ENCODE measurements around the gene INTS7. TPM values are rescaled to one million over a fixed set of nuclear protein-coding genes. Genes with fewer than 3 reads are reported as not detected.

Gene INTS7
- polyA plus RNA-seq, 1 donor (not counting 4 experiments of a cell fraction or from before 2014, with no cell fraction given) = 27.2 TPM

- DNase-seq (ENCODE audit: low read depth, low spot score) = no peak
- dilution Hi-C loops (cut with MboI; ENCODE audit: extremely low pct_ligation_motif_present, low sequenced_read_pairs) = no loop called here
- Histone ChIP-seq H2AFZ (ENCODE audit: control insufficient read depth, low read length) (no peak overlapping the region), H3K9ac (ENCODE audit: control insufficient read depth, extremely low read depth, insufficient read depth, low read length) (no peak overlapping the region), H3K9me1 (ENCODE audit: control insufficient read depth, extremely low read depth, insufficient read depth, low read length) (no peaks in the 10 kb centered on the region), H3K36me3 (ENCODE audit: control insufficient read depth in 2 of 2, extremely low read depth in 1 of 2, insufficient read depth in 2 of 2, low read length in 2 of 2) (no peaks in the 10 kb centered on the region), H3K4me3 (ENCODE audit: control insufficient read depth in 2 of 3, extremely low read depth in 1 of 3, insufficient read depth in 2 of 3, low read depth in 1 of 3, low read length in 3 of 3) (no peak overlapping the region), H3K9me3 (ENCODE audit: control insufficient read depth, low read depth, low read length) (no peaks in the 10 kb centered on the region), H3K27ac (ENCODE audit: control insufficient read depth, insufficient read depth, low read length) (no peak overlapping the region), H3K4me2 (ENCODE audit: control insufficient read depth, extremely low read depth, insufficient read depth, low read depth, low read length) (no peak overlapping the region), H4K20me1 (ENCODE audit: control insufficient read depth, extremely low read depth, insufficient read depth, low read length) (no peaks in the 10 kb centered on the region), H3K4me1 (ENCODE audit: control insufficient read depth, extremely low read depth, insufficient read depth, low read length) (no peaks in the 10 kb centered on the region), H3K79me2 (ENCODE audit: control insufficient read depth, insufficient read depth, low read length) (no peaks in the 10 kb centered on the region), H3K27me3 (ENCODE audit: control insufficient read depth, extremely low read depth, insufficient read depth, low read length) (peaks cover 4% of the 10 kb centered on the region)
- no peak for FAIRE-seq
- TF ChIP-seq CTCF (optimal IDR thresholded peaks at IDR 0.05 in 1 of 3, IDR thresholded peaks at IDR 0.05 in 1 of 3, conservative IDR thresholded peaks at IDR 0.05 in 1 of 3; ENCODE audit: extremely low read depth in 1 of 3, insufficient read depth in 2 of 3, low read length in 3 of 3) (no peak), EZH2 (IDR thresholded peaks at IDR 0.05; ENCODE audit: low read length) (no peak)
Measured at GRCh38 chr1:211910113-211910884, 125.1 kb downstream of the INTS7 start.

- Histone ChIP-seq H3K9me1 (ENCODE audit: control insufficient read depth, extremely low read depth, insufficient read depth, low read length) (no peaks in the 10 kb centered on the region), H3K4me1 (ENCODE audit: control insufficient read depth, extremely low read depth, insufficient read depth, low read length) (no peaks in the 10 kb centered on the region), H3K9ac (ENCODE audit: control insufficient read depth, extremely low read depth, insufficient read depth, low read length) (no peak overlapping the region), H3K4me3 (ENCODE audit: control insufficient read depth in 2 of 3, extremely low read depth in 1 of 3, insufficient read depth in 2 of 3, low read depth in 1 of 3, low read length in 3 of 3) (no peak overlapping the region), H3K9me3 (ENCODE audit: control insufficient read depth, low read depth, low read length) (no peaks in the 10 kb centered on the region), H3K27me3 (ENCODE audit: control insufficient read depth, extremely low read depth, insufficient read depth, low read length) (peaks cover 4% of the 10 kb centered on the region), H3K4me2 (ENCODE audit: control insufficient read depth, extremely low read depth, insufficient read depth, low read depth, low read length) (no peak overlapping the region), H3K36me3 (ENCODE audit: control insufficient read depth in 2 of 2, extremely low read depth in 1 of 2, insufficient read depth in 2 of 2, low read length in 2 of 2) (no peaks in the 10 kb centered on the region), H4K20me1 (ENCODE audit: control insufficient read depth, extremely low read depth, insufficient read depth, low read length) (no peaks in the 10 kb centered on the region), H2AFZ (ENCODE audit: control insufficient read depth, low read length) (no peak overlapping the region), H3K79me2 (ENCODE audit: control insufficient read depth, insufficient read depth, low read length) (no peaks in the 10 kb centered on the region), H3K27ac (ENCODE audit: control insufficient read depth, insufficient read depth, low read length) (no peak overlapping the region)
- TF ChIP-seq EZH2 (IDR thresholded peaks at IDR 0.05; ENCODE audit: low read length) = no peak
- no peak for FAIRE-seq
- no peak for DNase-seq (ENCODE audit: low read depth, low spot score)
- dilution Hi-C loops (cut with MboI; ENCODE audit: extremely low pct_ligation_motif_present, low sequenced_read_pairs) = no loop called here
Measured at GRCh38 chr1:211909395-211909794, 126.0 kb downstream of the INTS7 start.
